Kidney glomerular epithelial cell (primary cell): Measurements from ENCODE around the gene EMX1.
"Not testable (repeated sequence)": the region's sequence is repeated elsewhere in the genome, so short reads cannot be mapped to it uniquely, and the experiment has no call there.

Experiments
- DNase-seq: peaks from one replicate; lab custom pipeline; 2025; lab: John Stamatoyannopoulos, UW

EMX1 gene

DNA sequence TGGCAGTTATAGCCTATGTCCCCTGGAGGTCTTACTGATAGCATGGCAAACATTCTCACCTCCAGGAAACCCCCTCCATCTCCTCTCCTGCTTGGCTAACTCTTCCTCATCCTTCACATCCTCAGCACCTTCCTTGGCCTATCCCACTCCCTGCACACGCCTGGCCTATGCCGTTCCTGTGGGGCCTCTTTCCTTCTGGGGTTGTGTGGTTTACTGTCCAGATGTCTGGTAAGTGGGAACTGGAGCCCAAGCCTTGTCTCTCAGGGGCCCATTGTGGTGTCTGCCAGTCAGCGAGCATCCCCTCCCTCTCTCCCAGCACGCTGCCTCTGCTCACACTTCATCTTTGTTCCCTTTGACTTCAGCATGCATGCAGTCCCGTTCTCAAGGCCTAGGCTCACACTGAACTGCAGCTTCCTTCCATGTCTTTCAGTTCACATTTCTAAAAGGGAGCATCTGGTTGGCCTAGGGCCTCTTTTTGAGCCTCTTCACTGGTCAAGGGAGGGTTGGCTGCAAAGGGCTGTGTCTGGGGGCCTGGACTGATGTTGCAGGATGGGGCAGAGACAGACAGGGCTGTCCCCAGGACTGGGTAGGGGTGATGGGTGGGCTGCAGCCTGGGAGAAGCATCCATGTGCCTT, 17.0 kb upstream of the EMX1 start:
- no peak for DNase-seq

DNA sequence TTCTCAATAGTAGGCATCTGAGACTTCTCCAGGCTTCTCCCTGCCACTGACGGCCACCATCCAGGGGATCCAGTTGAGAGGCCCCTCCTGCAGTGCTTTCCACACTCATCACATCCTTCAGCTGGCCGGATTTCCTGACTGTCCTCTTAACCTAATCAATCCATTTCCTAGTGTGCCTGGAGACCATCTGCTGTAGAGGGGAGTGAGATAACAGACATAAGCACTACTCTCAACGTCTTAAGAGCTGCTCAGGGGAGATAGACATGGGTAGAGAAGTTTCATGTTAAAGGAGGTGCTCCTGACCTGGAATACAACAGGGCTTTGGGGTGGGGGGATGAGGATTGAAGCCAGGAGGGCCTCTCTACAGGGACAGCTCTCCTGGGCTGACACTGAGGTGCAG, 15.9 kb upstream of the EMX1 start:
- DNase-seq, result no peak

DNA sequence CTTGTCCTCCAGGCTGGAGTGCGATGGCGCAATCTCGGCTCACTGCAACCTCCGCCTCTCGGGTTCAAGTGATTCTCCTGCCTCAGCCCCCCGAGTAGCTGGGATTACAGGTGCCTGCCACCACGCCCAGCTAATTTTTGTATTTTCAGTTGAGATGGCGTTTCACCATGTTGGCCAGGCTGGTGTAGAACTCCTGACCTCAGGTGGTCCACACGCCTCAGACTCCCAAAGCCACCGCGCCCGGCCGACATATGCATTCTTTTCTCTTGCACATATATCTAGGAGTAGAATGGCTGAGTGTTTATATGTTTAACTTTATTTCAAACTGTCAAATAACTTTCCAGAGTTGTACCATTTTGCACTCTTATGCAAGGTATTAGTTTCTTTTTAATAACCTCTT, 9.9 kb upstream of the EMX1 start:
- not testable (repeated sequence) for DNase-seq

DNA sequence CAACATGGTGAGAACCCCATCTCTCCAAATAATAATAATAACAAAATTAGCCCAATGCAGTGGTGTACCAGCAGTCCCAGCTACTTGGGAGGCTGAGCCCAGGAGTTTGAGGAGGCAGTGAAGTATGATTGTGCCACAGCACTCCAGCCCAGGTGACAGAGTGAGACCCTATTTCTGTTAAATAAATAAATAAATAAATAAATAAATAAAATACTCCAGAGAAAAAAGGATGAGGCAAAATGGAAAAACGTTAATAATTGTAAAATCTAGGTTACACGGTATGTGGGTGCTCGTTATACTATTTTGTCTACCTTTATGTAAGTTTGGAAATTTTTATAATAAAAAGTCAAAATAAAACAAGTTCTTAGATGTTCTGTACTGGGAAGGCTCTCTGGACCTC, 8.6 kb upstream of the EMX1 start:
- no peak for DNase-seq

GRCh38 chr2:72911256-72911655, 6.1 kb upstream of the EMX1 start:
- DNase-seq, result no peak

DNA sequence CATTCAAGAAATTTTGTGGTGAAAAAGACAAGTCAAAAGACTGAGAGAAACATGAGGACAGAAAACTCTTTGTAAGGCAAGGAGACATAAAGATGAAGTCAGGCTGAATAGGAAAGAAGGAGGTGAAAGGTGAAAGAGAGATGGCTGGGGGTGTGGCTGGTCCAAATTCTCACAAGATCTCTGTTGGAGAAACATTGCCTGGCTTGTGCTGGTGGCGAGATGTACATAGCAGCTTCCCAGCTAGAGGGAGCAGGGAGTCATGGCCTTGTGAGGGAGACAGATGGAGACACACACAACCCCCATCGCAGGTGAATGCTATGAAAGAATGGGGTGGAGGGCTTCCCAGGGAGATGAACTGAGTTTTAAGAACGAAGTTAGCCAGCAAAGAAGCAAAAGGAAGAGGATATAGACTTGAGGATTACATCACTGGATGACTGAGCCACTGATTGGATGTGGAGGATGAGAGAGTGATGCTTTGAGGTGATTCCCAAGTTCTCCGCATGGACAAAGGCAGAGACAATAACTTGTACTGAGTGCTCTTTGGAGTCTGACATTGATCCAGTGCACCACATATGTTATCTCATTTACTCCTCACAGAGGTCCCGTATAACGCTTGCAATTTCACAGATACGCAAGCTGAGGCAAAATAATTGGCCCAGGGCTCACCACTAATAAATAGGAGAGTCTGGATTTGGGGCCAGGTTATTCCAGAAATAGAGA, 3.7 kb upstream of the EMX1 start:
- no peak for DNase-seq

GRCh38 chr2:72914206-72914559, 3.1 kb upstream of the EMX1 start:
- no peak for DNase-seq

DNA sequence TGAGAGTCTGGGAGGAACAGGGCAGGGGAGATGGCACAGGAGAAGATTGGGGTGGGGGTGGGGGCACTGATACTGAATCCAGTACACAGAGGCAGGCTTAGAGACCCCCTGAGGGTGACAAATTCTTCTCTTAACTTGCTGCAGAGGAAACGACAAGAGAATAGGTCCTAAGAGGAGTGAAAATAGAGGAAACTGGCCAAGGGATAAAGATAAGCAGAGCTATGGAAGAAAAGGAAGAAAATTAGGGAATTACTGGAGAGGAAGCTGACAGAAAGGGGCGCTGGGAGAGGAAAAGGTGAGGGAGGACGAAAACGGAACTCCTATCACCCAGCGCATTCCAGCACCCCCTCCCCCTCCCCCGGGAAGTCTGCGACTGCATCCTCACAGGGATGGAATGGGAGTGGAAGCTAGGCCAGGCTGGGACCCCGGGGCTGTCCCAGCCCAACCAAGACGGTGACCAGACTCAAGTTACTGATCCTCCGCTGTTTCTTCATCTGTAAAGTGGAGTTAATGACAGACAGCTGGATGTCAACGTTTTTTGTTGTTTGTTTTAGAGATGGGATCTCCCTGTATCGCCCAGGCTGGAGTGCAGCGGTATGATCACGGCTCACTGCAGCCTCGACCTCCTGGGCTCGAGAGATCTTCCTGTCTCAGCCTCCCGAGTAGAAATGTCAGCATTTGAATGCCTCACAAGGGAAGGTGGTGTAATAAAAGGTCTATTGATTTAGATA, 2.6 kb upstream of the EMX1 start:
- no peak for DNase-seq

DNA sequence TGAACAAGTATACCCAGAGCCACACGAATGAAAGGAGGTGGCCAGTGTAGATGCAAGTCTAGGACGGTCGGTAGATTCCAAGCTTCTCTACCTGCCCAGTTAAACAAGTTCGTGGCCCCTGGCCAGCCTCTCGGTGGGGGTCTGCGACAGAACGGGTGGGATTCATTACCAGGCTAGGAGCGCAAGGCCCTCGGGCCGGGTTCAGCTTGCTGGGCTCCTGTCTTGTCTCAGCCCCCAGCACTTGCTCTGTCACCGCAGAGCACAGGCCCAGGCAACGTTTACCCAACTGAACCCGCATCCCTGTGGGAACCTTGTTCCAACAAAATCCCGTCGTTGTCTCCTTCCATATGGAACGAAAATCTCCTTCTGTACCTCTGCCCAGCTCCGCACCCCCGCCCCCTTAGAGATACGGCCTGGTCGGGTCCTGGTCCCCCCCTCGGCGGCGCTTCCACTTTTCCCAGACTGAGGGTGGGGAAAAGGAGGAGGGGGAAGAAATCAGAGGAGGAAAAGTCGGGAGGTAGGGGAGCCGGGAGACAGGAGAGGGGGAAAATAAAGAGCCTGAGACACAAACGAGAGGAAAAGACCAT, 1.9 kb upstream of the EMX1 start:
- no peak for DNase-seq

DNA sequence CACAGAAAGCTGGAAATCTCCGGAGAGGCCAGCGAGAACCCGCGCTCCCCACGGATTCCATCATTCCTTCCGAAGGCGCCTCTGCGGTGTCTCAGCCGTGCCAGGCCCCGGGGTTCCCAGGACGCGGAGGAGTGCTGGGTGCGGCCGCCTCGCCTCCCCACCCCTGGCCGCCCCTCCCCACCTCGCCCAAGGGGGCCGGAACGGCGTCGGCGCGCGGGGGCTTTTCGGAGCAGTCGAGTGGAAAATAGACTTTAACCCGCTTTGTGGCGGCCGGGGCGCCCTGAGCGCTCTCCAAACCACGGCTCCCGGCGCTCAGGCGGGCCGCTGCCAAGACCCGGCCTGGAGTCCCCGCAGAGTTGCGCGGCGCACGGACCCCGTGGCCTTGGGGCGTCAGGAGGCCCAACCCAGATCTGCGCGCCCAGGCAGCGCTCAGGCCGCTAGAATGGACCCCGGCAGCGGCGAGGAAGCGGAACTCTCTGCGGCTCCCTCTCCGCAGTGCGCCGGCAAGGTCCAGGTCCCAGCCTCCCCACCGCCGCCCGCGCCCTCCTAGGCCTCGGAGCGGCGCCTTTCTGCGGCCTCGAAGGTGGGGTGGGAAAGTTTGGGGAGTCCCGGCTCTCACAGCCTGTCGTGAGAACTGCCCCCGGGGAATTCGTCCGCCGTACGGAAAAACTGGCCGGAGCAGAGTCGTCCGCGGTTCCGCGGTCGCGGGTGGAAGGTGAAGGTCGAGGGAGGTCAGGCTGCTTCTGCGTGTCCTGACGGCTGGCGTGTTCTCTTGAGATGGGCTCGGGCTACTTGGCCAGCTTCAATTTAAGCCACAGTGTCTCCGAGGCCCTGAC, 1.2 kb upstream of the EMX1 start:
- peak; percentile 57 for DNase-seq

GRCh38 chr2:72916743-72917137, 579 bp upstream of the EMX1 start:
- DNase-seq, result no peak

DNA sequence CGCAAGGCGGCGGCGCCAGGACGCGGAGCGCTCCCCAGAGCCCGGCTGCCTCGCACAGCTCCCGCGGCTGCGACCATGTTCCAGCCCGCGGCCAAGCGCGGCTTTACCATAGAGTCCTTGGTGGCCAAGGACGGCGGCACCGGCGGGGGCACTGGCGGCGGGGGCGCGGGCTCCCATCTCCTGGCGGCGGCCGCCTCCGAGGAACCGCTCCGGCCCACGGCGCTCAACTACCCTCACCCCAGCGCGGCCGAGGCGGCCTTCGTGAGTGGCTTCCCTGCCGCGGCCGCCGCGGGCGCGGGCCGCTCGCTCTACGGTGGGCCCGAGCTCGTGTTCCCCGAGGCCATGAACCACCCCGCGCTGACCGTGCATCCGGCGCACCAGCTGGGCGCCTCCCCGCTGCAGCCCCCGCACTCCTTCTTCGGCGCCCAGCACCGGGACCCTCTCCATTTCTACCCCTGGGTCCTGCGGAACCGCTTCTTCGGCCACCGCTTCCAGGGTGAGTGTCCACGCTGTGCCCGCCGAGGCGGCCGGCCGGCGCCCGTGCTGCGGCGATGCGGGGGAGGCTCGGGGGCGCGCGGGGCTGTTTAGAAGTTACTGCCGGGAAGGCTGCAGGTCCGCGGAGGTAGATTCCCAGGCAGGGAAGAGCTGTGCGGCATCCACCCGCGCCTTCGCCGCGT, 696 bp downstream of the EMX1 start:
- DNase-seq, result no peak

DNA sequence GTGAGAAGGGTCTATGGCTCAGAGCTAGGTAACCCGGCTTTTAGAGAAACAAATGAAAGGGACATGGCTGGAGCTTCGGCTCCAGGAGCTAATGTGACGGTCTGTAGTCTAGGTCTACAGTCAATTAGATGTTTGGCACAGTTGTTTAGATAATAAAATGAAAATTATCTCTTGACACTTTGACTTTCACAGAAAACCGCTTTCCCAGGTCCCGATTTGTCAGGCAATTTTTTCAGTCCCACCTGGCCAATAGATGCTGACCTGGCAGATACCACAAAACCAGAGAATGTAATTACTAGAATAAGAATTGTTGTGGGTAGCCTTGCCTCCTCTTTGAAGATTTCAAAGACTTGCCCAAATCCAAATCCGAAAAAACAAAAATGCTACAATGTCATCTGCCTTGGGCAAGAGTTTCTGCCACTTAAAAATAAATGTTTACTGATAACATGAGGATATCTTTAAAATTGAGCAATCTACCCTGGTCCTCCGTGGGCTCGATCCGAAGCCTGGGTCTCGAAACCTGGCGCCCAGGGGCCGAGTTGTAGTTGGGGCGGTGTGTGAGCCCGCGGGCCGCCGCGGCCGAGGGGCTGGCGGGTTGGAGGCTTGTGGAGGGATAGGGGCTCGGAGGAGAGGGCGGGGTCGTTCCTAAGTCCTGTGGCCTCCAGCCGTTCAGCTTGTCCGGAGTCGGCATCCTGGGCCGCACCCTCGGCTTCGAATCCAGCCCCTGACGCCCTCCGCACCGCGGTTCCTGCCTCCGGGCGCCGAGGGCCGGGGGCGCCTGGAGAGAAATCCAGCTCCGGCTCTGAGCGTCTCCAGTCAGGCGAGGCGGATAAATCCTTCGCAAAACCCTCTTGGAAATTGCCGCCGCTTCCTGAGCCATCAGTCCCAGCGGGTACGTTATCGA, 2.3 kb downstream of the EMX1 start:
- no peak for DNase-seq

DNA sequence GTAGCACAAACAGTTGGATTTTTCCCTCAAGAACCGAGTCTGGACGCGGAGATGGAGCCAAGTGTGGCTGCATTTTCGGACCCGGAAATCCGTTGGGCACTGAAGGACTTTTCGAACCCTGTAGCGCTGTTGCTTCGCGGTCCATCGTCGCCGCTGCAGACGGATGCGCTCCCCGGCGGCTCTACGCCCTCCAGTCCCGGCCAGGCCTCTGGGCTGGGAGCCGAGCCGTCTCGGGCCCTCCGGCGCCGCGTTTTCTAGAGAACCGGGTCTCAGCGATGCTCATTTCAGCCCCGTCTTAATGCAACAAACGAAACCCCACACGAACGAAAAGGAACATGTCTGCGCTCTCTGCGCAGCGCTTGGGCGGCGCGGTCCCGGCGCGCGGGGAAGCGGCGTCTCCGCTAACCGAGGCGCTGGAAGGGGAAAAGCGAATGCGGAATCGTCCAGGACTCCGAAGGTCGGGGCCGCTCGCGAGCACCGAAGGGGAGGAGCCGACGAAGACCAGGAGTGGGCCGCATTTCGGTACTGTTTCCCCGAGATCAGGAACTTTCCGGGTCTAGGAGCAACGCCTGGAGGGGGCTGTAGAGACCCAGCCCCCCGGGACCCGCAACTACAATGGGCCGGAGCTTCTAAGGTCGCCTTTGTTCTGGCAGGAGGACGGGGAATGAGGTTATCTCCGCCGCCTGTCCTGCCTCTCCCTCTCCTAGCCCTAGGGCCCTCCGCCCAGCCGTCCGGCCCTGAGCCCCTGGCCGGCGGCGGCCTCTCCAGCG, 3.2 kb downstream of the EMX1 start:
- DNase-seq, result no peak

- DNase-seq, result no peak
Observed at GRCh38 chr2:72921088-72921851, 4.0 kb downstream of the EMX1 start.

DNA sequence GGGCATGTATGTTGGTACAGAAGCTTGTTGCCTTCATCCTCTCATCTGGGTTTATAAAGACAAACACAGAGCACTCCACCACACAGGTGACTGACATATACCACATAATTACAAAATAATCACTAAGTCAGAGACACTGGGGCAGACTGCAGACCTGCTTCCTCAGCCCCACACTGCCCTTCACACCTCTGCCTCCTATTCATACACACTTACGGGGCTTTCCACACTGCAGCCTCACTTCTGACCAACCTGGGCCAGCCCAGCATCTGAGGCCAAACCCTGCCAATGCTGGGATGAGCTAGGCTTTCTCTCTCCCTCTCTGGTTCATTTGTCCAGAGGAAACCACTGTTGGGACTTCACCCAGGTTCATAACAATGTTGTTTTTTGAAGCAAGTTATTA, 4.5 kb downstream of the EMX1 start:
- DNase-seq, result no peak

DNA sequence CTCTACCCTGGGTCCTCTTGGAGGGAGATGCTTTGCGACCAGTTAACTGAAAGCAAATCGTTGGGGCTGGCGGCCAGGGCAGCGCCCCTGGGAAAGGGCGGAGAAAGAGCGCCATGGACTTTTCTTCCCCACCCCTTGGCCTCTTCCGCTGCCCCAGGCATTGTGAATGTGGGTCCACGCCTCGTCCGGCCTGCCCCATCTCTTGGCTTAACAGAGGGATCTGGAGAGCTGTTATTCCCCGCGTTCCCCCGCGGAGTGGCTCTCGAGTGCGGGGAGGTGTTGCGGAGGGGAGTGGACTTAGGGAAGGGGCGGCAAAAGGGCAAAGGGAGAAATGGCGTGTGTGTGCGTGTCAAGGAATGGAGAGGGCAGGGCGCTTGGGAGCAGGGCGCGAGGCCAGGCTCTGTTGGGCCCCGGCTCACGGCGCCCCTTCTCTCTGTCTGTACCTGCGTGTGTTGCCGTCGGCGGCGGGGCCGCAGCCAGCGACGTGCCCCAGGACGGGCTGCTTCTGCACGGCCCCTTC, 6.6 kb downstream of the EMX1 start:
- no peak for DNase-seq

DNA sequence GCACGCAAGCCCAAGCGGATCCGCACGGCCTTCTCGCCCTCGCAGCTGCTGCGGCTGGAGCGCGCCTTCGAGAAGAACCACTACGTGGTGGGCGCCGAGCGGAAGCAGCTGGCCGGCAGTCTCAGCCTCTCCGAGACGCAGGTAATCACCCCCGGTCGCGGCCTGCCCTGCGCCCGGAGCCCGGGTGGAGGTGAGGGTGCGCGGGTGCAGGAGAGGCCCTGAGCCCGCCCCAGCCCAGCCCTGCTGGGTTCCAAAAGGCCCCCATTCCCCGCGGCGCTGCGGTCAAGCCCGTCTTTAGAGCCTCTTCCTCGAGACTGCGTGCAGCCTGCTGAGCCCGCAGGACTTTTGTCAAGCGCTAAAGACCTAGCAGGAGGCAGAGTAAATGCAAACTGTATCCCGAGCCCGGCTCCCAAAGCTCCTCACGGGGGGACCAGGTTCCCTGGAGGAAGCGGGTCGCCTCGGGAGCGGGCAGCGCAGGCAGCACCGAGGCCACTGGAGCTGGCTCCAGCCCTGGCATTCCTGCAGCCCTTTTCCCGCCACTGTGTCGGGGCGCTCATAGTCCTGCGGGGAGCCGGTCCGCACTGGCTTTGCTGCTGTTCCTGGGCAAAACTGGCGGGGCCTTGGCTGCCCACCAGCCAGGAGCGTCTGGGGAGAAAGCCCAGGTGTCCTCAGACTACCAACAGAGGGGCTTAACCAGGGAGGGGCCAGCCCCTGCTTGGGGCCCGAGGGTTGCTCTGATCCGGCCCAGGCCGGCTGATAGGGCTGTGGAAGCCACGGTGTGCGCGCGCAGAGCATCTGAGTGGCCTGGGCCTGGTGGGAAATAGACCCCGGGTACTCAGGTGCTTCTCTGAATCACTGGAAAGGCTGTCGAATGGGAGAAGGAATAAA, 7.3 kb downstream of the EMX1 start:
- DNase-seq, result no peak
